Hindlimb muscle (tissue), 1 donor: ENCODE measurements around the gene U2AF1. TPM values are rescaled to one million over a fixed set of nuclear protein-coding genes. Genes with fewer than 3 reads are reported as not detected.
"Not testable (repeated sequence)": the region's sequence is repeated elsewhere in the genome, so short reads cannot be mapped to it uniquely, and the experiment has no call there.

ENCODE experiments used
- DNase-seq: peaks from one replicate; pipeline ENCODE4 v3.0.0-alpha.2; 2013
- polyA plus RNA-seq: library from polyadenylated mRNA; unstranded; fragments of 120-200 nt; gene quantifications from one replicate; pipeline ENCODE4 v1.2.1, GENCODE V29; 2013; ENCODE audit not compliant: insufficient read length

U2AF1 gene
- polyA plus RNA-seq, 1 donor = 24.6 TPM

GRCh38 chr21:43076023-43076637 is 31.2 kb downstream of the U2AF1 start:
- DNase-seq = not testable (repeated sequence)

GRCh38 chr21:43075170-43076022 is 32.0 kb downstream of the U2AF1 start, which contains the start of gene CBS:
CBS (minus strand) TSS chr21:43075835; CDS start chr21:43072193, 3,642 bp downstream.
- not testable (repeated sequence) for DNase-seq

GRCh38 chr21:43074401-43075169 is 32.8 kb downstream of the U2AF1 start:
- DNase-seq = not testable (repeated sequence)

GRCh38 chr21:43072742-43073141 is 34.6 kb downstream of the U2AF1 start:
- not testable (repeated sequence) for DNase-seq

GRCh38 chr21:43069682-43070081 is 37.7 kb downstream of the U2AF1 start:
- not testable (repeated sequence) for DNase-seq

GRCh38 chr21:43068065-43068464 is 39.3 kb downstream of the U2AF1 start:
- not testable (repeated sequence) for DNase-seq

- DNase-seq = not testable (repeated sequence)
Measured at GRCh38 chr21:43066690-43067089, 40.7 kb downstream of the U2AF1 start.

GRCh38 chr21:43065991-43066390 is 41.4 kb downstream of the U2AF1 start:
- DNase-seq = not testable (repeated sequence)

- not testable (repeated sequence) for DNase-seq
Measured at GRCh38 chr21:43064265-43064917, 43.0 kb downstream of the U2AF1 start.

- DNase-seq = not testable (repeated sequence)
Measured at GRCh38 chr21:43062955-43063664, 44.3 kb downstream of the U2AF1 start.

GRCh38 chr21:43053112-43053511 is 54.3 kb downstream of the U2AF1 start:
- not testable (repeated sequence) for DNase-seq

GRCh38 chr21:43045876-43046821 is 61.2 kb downstream of the U2AF1 start:
- DNase-seq = not testable (repeated sequence)

GRCh38 chr21:43045165-43045875 is 62.0 kb downstream of the U2AF1 start:
- not testable (repeated sequence) for DNase-seq

GRCh38 chr21:43044547-43044946 is 62.8 kb downstream of the U2AF1 start:
- DNase-seq = not testable (repeated sequence)

- DNase-seq = not testable (repeated sequence)
Measured at GRCh38 chr21:43043291-43043690, 64.1 kb downstream of the U2AF1 start.
